DOHH2 (cell line): Measurements from ENCODE around the gene GAS6.
"Not testable (repeated sequence)": the region's sequence is repeated elsewhere in the genome, so short reads cannot be mapped to it uniquely, and the experiment has no call there.

ENCODE experiments used
- H3F3A ChIP-seq: fragments of 200-600 bp; sonication (generic), shearing (Covaris generic); 2 replicates; pipeline ENCODE4 v1.6.0; 2016; ENCODE audit warnings: antibody characterized with exemption, mild to moderate bottlenecking; ENCODE audit not compliant: control insufficient read depth, insufficient read depth
- H3K27ac ChIP-seq: fragments of 200-600 bp; sonication (generic); 2 replicates; pipeline ENCODE4 v1.5.1; 2014; ENCODE audit warnings: low read depth, mild to moderate bottlenecking, low read length, moderate library complexity
- H3K27me3 ChIP-seq: fragments of 200-600 bp; sonication (generic); 2 replicates; pipeline ENCODE4 v1.6.1; 2014; ENCODE audit warnings: mild to moderate bottlenecking, low read length, mixed read lengths; ENCODE audit not compliant: control insufficient read depth
- H3K36me3 ChIP-seq: fragments of 200-600 bp; sonication (generic); 2 replicates; pipeline ENCODE4 v1.6.1; 2014; ENCODE audit warnings: mild to moderate bottlenecking, low read length, moderate library complexity, mixed read lengths; ENCODE audit not compliant: control insufficient read depth
- H3K4me1 ChIP-seq: fragments of 200-600 bp; sonication (generic); 2 replicates; pipeline ENCODE4 v1.6.1; 2014; ENCODE audit warnings: mild to moderate bottlenecking, low read length, mixed read lengths; ENCODE audit not compliant: control insufficient read depth
- H3K4me2 ChIP-seq: fragments of 200-600 bp; sonication (generic); 2 replicates; pipeline ENCODE4 v1.6.0; 2014; ENCODE audit warnings: mild to moderate bottlenecking, low read length, moderate library complexity
- H3K4me3 ChIP-seq: fragments of 200-600 bp; sonication (generic); 2 replicates; pipeline ENCODE4 v1.5.1; 2014; ENCODE audit warnings: mild to moderate bottlenecking, low read length, mixed read lengths
- H3K79me2 ChIP-seq: fragments of 200-600 bp; sonication (generic); 2 replicates; pipeline ENCODE4 v1.6.1; 2014; ENCODE audit warnings: mild to moderate bottlenecking, low read length, mixed read lengths; ENCODE audit not compliant: control insufficient read depth
- H3K9me2 ChIP-seq: fragments of 200-600 bp; sonication (generic); replicated peaks from 2 replicates; pipeline ENCODE4 v1.6.1; 2014; ENCODE audit warnings: mild to moderate bottlenecking, low read length, mixed read lengths; ENCODE audit not compliant: control insufficient read depth
- H3K9me3 ChIP-seq: fragments of 200-600 bp; sonication (generic); 2 replicates; pipeline ENCODE4 v1.6.1; 2014; ENCODE audit warnings: antibody characterized with exemption, low read length, mixed read lengths; ENCODE audit not compliant: control insufficient read depth, insufficient read depth
- H4K20me1 ChIP-seq: fragments of 200-600 bp; sonication (generic); 2 replicates; pipeline ENCODE4 v1.6.0; 2014; ENCODE audit warnings: low read depth, mild to moderate bottlenecking, antibody characterized with exemption, low read length, moderate library complexity; ENCODE audit not compliant: control insufficient read depth, insufficient read depth
- CTCF ChIP-seq: fragments of 200-600 bp; sonication (generic); IDR thresholded peaks from one replicate; pipeline ENCODE4 v1.5.1; 2014; ENCODE audit warnings: antibody characterized with exemption, mild to moderate bottlenecking, low read depth, low read length; ENCODE audit not compliant: poor library complexity, severe bottlenecking
- EZH2phosphoT487 ChIP-seq: fragments of 200-600 bp; sonication (generic); IDR thresholded peaks from 2 replicates; pipeline ENCODE4 v1.6.1; 2017; ENCODE audit warnings: borderline replicate concordance, mild to moderate bottlenecking, antibody characterized with exemption, low read length, moderate library complexity, mixed read lengths

Gene GAS6

GRCh38 chr13:113836768-113837559 lies 26.9 kb downstream of the GAS6 start:
- no peaks in the 10 kb centered on the region for H3K4me1 ChIP-seq
- H3K4me2 ChIP-seq = no peak overlapping the region
- TF ChIP-seq EZH2phosphoT487 (no peak), CTCF (no peak)

GRCh38 chr13:113835461-113836270 lies 28.2 kb downstream of the GAS6 start:
- no peaks in the 10 kb centered on the region for H3K27me3 ChIP-seq
- no peak overlapping the region for H3K27ac ChIP-seq
- no peak for TF ChIP-seq CTCF
- TF ChIP-seq EZH2phosphoT487 = no peak
- no peaks in the 10 kb centered on the region for H4K20me1 ChIP-seq
- no peaks in the 10 kb centered on the region for H3K9me3 ChIP-seq
- no peaks in the 10 kb centered on the region for H3K4me1 ChIP-seq
- no peaks in the 10 kb centered on the region for H3K79me2 ChIP-seq
- no peaks in the 10 kb centered on the region for H3K9me2 ChIP-seq
- H3K36me3 ChIP-seq = no peaks in the 10 kb centered on the region
- H3K4me3 ChIP-seq = no peak overlapping the region
- H3K4me2 ChIP-seq = no peak overlapping the region
- H3F3A ChIP-seq = no peaks in the 10 kb centered on the region

More at GRCh38 chr13:113836768-113837559, 26.9 kb downstream of the GAS6 start:
- no peaks in the 10 kb centered on the region for H3K9me3 ChIP-seq
- no peaks in the 10 kb centered on the region for H4K20me1 ChIP-seq
- no peaks in the 10 kb centered on the region for H3K9me2 ChIP-seq
- no peaks in the 10 kb centered on the region for H3F3A ChIP-seq
- H3K36me3 ChIP-seq = no peaks in the 10 kb centered on the region
- no peak overlapping the region for H3K4me3 ChIP-seq
- H3K27ac ChIP-seq = no peak overlapping the region
- no peaks in the 10 kb centered on the region for H3K79me2 ChIP-seq
- no peaks in the 10 kb centered on the region for H3K27me3 ChIP-seq

- no peaks in the 10 kb centered on the region for H3K4me1 ChIP-seq
- TF ChIP-seq CTCF (no peak), EZH2phosphoT487 (no peak)
- no peaks in the 10 kb centered on the region for H3K9me2 ChIP-seq
- no peaks in the 10 kb centered on the region for H3K9me3 ChIP-seq
- H4K20me1 ChIP-seq = no peaks in the 10 kb centered on the region
- no peak overlapping the region for H3K27ac ChIP-seq
- no peaks in the 10 kb centered on the region for H3K27me3 ChIP-seq
- no peak overlapping the region for H3K4me2 ChIP-seq
- H3K36me3 ChIP-seq = no peaks in the 10 kb centered on the region
- H3K79me2 ChIP-seq = no peaks in the 10 kb centered on the region
- H3K4me3 ChIP-seq = no peak overlapping the region
- no peaks in the 10 kb centered on the region for H3F3A ChIP-seq
Observed at GRCh38 chr13:113834496-113835200, 29.2 kb downstream of the GAS6 start.

GRCh38 chr13:113834006-113834405 lies 29.9 kb downstream of the GAS6 start:
- H4K20me1 ChIP-seq, H3K27me3 ChIP-seq, H3K36me3 ChIP-seq, H3K79me2 ChIP-seq, H3K9me3 ChIP-seq, H3F3A ChIP-seq, H3K4me1 ChIP-seq, H3K27ac ChIP-seq, H3K4me3 ChIP-seq, H3K4me2 ChIP-seq, H3K9me2 ChIP-seq: not testable (repeated sequence)
